SU-DHL-6 (cell line): Measurements from ENCODE around the gene FBP1.

Experiments
- CTCF ChIP-seq: fragments of 200-600 bp; sonication (generic); IDR thresholded peaks from one replicate; pipeline ENCODE4 v1.5.1; 2017; ENCODE audit warnings: antibody characterized with exemption, mild to moderate bottlenecking, low read length, moderate library complexity; ENCODE audit not compliant: insufficient read depth, poor library complexity, severe bottlenecking
- EZH2phosphoT487 ChIP-seq: fragments of 200-600 bp; sonication (generic), shearing (Covaris generic); conservative IDR thresholded peaks from 2 replicates; pipeline ENCODE4 v1.6.1; 2018; ENCODE audit warnings: mild to moderate bottlenecking, antibody characterized with exemption, low read length, moderate library complexity, mixed read lengths

- TF ChIP-seq CTCF: no peak
- TF ChIP-seq EZH2phosphoT487: no peak
Measured at GRCh38 chr9:94666364-94667099, 27.2 kb upstream of the FBP1 start.
